WTC11 (cell line): ENCODE data around the gene GOSR1. TPM values are rescaled to one million over a fixed set of nuclear protein-coding genes. Genes with fewer than 3 reads are reported as not detected.

Experiments
- ATAC-seq: fragments of 200-7000 bp; cut with Tn5 transposase; 2 replicates; pipeline ENCODE4 v1.10.0; 2021; ENCODE audit warnings: mild to moderate bottlenecking, moderate library complexity
- CTCF ChIA-PET: fragments of 300-600 bp; sonication (Branson Sonifier 250); formaldehyde crosslinking; loops from one replicate; lab custom pipeline; 2021; ENCODE audit warnings: antibody characterized with exemption; lab: Charles Lee
- POLR2A ChIA-PET: fragments of 350-600 bp; sonication (Branson Sonifier 250); formaldehyde crosslinking; loops from one replicate; lab custom pipeline; 2021; ENCODE audit warnings: antibody characterized with exemption; lab: Charles Lee
- DNase-seq: peaks from one replicate; pipeline ENCODE4 v3.0.0; 2021; ENCODE audit warnings: low spot score
- H3K27ac Mint-ChIP-seq: 2 replicates; pipeline ENCODE4 v1.8.0; 2021; ENCODE audit warnings: mixed read lengths
- H3K27me3 Mint-ChIP-seq: 2 replicates; pipeline ENCODE4 v1.8.0; 2021; ENCODE audit warnings: low read depth, mild to moderate bottlenecking, moderate library complexity, mixed read lengths
- H3K36me3 Mint-ChIP-seq: 2 replicates; pipeline ENCODE4 v1.8.0; 2021; ENCODE audit warnings: mixed read lengths
- H3K4me1 Mint-ChIP-seq: 2 replicates; pipeline ENCODE4 v1.8.0; 2022; ENCODE audit warnings: mixed read lengths
- H3K4me3 Mint-ChIP-seq: 2 replicates; pipeline ENCODE4 v1.8.0; 2021; ENCODE audit warnings: mild to moderate bottlenecking, moderate library complexity, mixed read lengths
- H3K9me3 Mint-ChIP-seq: 2 replicates; pipeline ENCODE4 v1.8.0; 2021; ENCODE audit warnings: mixed read lengths
- ATF1 ChIP-seq: sonication (generic); formaldehyde crosslinking; IDR thresholded peaks from 2 replicates; pipeline ENCODE4 v1.8.1; 2023; ENCODE audit warnings: mild to moderate bottlenecking, moderate library complexity, missing genetic modification reagents
- CTCF ChIP-seq: fragments of 200-600 bp; IDR thresholded peaks from 2 replicates; pipeline ENCODE4 v1.8.0; 2022; ENCODE audit warnings: antibody characterized with exemption
- E2F1 ChIP-seq: sonication (generic); formaldehyde crosslinking; IDR thresholded peaks from 2 replicates; pipeline ENCODE4 v1.8.0; 2022; ENCODE audit warnings: mild to moderate bottlenecking, missing genetic modification reagents
- E2F4 ChIP-seq: sonication (generic); formaldehyde crosslinking; IDR thresholded peaks from 2 replicates; pipeline ENCODE4 v1.8.1; 2022; ENCODE audit warnings: low read depth, mild to moderate bottlenecking, moderate library complexity, missing genetic modification reagents, borderline replicate concordance
- ETV6 ChIP-seq: sonication (generic); formaldehyde crosslinking; IDR thresholded peaks from 2 replicates; pipeline ENCODE4 v1.8.1; 2022; ENCODE audit warnings: mild to moderate bottlenecking, missing genetic modification reagents
- FOXJ3 ChIP-seq: sonication (generic); formaldehyde crosslinking; IDR thresholded peaks from 2 replicates; pipeline ENCODE4 v1.9.0; 2021; ENCODE audit warnings: missing genetic modification reagents, mild to moderate bottlenecking, borderline replicate concordance
- FOXK1 ChIP-seq: sonication (generic); formaldehyde crosslinking; IDR thresholded peaks from 2 replicates; pipeline ENCODE4 v1.8.0; 2022; ENCODE audit warnings: mild to moderate bottlenecking, moderate library complexity, missing genetic modification reagents
- IRF2 ChIP-seq: sonication (generic); formaldehyde crosslinking; IDR thresholded peaks from 2 replicates; pipeline ENCODE4 v1.8.0; 2022; ENCODE audit warnings: low read depth, missing genetic modification reagents, borderline replicate concordance
- JUN ChIP-seq: sonication (generic); formaldehyde crosslinking; IDR thresholded peaks from 2 replicates; pipeline ENCODE4 v1.8.0; 2023; ENCODE audit warnings: mild to moderate bottlenecking, missing genetic modification reagents
- KAT7 ChIP-seq: sonication (generic); formaldehyde crosslinking; IDR thresholded peaks from 2 replicates; pipeline ENCODE4 v1.8.1; 2023; ENCODE audit warnings: missing genetic modification reagents, mild to moderate bottlenecking, borderline replicate concordance
- RELA ChIP-seq: sonication (generic); formaldehyde crosslinking; IDR thresholded peaks from 2 replicates; pipeline ENCODE4 v1.8.1; 2022; ENCODE audit warnings: missing genetic modification reagents, mild to moderate bottlenecking, borderline replicate concordance
- ZNF138 ChIP-seq: sonication (generic); formaldehyde crosslinking; conservative IDR thresholded peaks from 2 replicates; pipeline ENCODE4 v1.8.1; 2022; ENCODE audit warnings: mild to moderate bottlenecking, moderate library complexity, missing genetic modification reagents
- total RNA-seq: library from RNA; stranded (reverse); gene quantifications from 3 replicates; pipeline ENCODE4 v1.2.3, GENCODE V29; 2021
- TF ChIP-seq, protein P1 (sequence below): sonication (generic); formaldehyde crosslinking; IDR thresholded peaks from 2 replicates; pipeline ENCODE4 v1.8.0; 2023; ENCODE audit warnings: mild to moderate bottlenecking, missing genetic modification reagents
- TF ChIP-seq, protein P2 (sequence below): sonication (generic); formaldehyde crosslinking; IDR thresholded peaks from 2 replicates; pipeline ENCODE4 v1.8.1; 2023; ENCODE audit warnings: mild to moderate bottlenecking, missing genetic modification reagents, moderate library complexity
- TF ChIP-seq, protein P3 (sequence below): sonication (generic); formaldehyde crosslinking; IDR thresholded peaks from 2 replicates; pipeline ENCODE4 v1.8.1; 2023; ENCODE audit warnings: mild to moderate bottlenecking, missing genetic modification reagents

The GOSR1 gene
- total RNA-seq, 1 experiment from 2014 or later: 37.4 TPM

GRCh38 chr17:30558686-30559545 lies 81.7 kb downstream of the GOSR1 start:
- Mint-ChIP-seq H3K36me3 (no peaks in the 10 kb centered on the region), H3K9me3 (peaks cover 5% of the 10 kb centered on the region; the same call in 1 of the 2 replicates), H3K27me3 (peaks cover 5% of the 10 kb centered on the region), H3K4me1 (no peaks in the 10 kb centered on the region), H3K27ac (no peak overlapping the region)
- DNase-seq (no peak), ATAC-seq (no peak)
- CTCF ChIA-PET: no interaction called here
- TF ChIP-seq IRF2: no peak
- no peak for TF ChIP-seq JUN (CRISPR knock-in tag)
- TF ChIP-seq CTCF: no peak
- TF ChIP-seq KAT7 (CRISPR knock-in tag): no peak
- no peak for TF ChIP-seq FOXJ3 (CRISPR knock-in tag)
- no peak for TF ChIP-seq E2F4 (CRISPR knock-in tag)
- TF ChIP-seq, protein P1, sequence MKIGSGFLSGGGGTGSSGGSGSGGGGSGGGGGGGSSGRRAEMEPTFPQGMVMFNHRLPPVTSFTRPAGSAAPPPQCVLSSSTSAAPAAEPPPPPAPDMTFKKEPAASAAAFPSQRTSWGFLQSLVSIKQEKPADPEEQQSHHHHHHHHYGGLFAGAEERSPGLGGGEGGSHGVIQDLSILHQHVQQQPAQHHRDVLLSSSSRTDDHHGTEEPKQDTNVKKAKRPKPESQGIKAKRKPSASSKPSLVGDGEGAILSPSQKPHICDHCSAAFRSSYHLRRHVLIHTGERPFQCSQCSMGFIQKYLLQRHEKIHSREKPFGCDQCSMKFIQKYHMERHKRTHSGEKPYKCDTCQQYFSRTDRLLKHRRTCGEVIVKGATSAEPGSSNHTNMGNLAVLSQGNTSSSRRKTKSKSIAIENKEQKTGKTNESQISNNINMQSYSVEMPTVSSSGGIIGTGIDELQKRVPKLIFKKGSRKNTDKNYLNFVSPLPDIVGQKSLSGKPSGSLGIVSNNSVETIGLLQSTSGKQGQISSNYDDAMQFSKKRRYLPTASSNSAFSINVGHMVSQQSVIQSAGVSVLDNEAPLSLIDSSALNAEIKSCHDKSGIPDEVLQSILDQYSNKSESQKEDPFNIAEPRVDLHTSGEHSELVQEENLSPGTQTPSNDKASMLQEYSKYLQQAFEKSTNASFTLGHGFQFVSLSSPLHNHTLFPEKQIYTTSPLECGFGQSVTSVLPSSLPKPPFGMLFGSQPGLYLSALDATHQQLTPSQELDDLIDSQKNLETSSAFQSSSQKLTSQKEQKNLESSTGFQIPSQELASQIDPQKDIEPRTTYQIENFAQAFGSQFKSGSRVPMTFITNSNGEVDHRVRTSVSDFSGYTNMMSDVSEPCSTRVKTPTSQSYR (CRISPR knock-in tag): no peak
- no peak for TF ChIP-seq FOXK1
- TF ChIP-seq ZNF138 (CRISPR knock-in tag): no peak
- TF ChIP-seq, protein P2, sequence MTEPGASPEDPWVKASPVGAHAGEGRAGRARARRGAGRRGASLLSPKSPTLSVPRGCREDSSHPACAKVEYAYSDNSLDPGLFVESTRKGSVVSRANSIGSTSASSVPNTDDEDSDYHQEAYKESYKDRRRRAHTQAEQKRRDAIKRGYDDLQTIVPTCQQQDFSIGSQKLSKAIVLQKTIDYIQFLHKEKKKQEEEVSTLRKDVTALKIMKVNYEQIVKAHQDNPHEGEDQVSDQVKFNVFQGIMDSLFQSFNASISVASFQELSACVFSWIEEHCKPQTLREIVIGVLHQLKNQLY (CRISPR knock-in tag): no peak
- TF ChIP-seq, protein P3, sequence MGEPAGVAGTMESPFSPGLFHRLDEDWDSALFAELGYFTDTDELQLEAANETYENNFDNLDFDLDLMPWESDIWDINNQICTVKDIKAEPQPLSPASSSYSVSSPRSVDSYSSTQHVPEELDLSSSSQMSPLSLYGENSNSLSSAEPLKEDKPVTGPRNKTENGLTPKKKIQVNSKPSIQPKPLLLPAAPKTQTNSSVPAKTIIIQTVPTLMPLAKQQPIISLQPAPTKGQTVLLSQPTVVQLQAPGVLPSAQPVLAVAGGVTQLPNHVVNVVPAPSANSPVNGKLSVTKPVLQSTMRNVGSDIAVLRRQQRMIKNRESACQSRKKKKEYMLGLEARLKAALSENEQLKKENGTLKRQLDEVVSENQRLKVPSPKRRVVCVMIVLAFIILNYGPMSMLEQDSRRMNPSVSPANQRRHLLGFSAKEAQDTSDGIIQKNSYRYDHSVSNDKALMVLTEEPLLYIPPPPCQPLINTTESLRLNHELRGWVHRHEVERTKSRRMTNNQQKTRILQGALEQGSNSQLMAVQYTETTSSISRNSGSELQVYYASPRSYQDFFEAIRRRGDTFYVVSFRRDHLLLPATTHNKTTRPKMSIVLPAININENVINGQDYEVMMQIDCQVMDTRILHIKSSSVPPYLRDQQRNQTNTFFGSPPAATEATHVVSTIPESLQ (CRISPR knock-in tag): no peak
- TF ChIP-seq ATF1 (CRISPR knock-in tag): no peak
- TF ChIP-seq RELA (CRISPR knock-in tag): no peak
- TF ChIP-seq ETV6 (CRISPR knock-in tag): no peak
- TF ChIP-seq E2F1 (CRISPR knock-in tag): no peak
- TF ChIP-seq, all 79 proteins: peak for 0
- H3K4me3 Mint-ChIP-seq: no peak overlapping the region
- POLR2A ChIA-PET: no interaction called here
